Tibial nerve (tissue), 4 donors: ENCODE data around the gene MROH7. TPM values are rescaled to one million over a fixed set of nuclear protein-coding genes. Genes with fewer than 3 reads are reported as not detected.

Experiments
- DNase-seq, 2 donors: peaks; one replicate each; pipeline ENCODE4 v3.0.0-alpha.2; 2019; ENCODE audit warnings: low spot score in 2 of 2
- H3K27ac ChIP-seq, 4 donors: fragments of 200-600 bp; sonication (generic) in 3 of 4; one replicate each; pipeline ENCODE4 v1.5.1; 2017 to 2019; ENCODE audit warnings: mild to moderate bottlenecking in 1 of 4
- H3K27me3 ChIP-seq, 2 donors: fragments of 200-600 bp; sonication (generic) in 1 of 2; one replicate each; pipeline versions ENCODE4 v1.5.1 to v1.6.0; 2017 to 2019
- H3K36me3 ChIP-seq, 3 donors: fragments of 200-600 bp; sonication (generic); one replicate each; pipeline ENCODE4 v1.5.1; 2018 to 2019
- H3K4me1 ChIP-seq, 4 donors: fragments of 200-600 bp; sonication (generic) in 3 of 4; one replicate each; pipeline ENCODE4 v1.5.1; 2017 to 2019
- H3K4me3 ChIP-seq, 4 donors: fragments of 200-600 bp; sonication (generic) in 3 of 4; one replicate each; pipeline ENCODE4 v1.5.1; 2017 to 2019; ENCODE audit warnings: mild to moderate bottlenecking in 1 of 4, moderate library complexity in 1 of 4
- H3K9me3 ChIP-seq, 4 donors: fragments of 200-600 bp; sonication (generic) in 3 of 4; one replicate each; pipeline ENCODE4 v1.5.1; 2017 to 2019
- EP300 ChIP-seq, 2 donors: sonication (generic); formaldehyde crosslinking; IDR thresholded peaks; one replicate each; pipeline ENCODE4 v1.6.1; 2017; ENCODE audit warnings: antibody characterized with exemption in 2 of 2, mild to moderate bottlenecking in 1 of 2
- POLR2A ChIP-seq, 2 donors: fragments of 450-650 bp; IDR thresholded peaks; one replicate each; pipeline ENCODE4 v1.6.1; 2017; ENCODE audit warnings: antibody characterized with exemption in 2 of 2, mild to moderate bottlenecking in 2 of 2, moderate library complexity in 2 of 2
- WGBS, 2 donors: methylation state at CpG; one replicate each; pipeline ENCODE4 v1.1.5; 2018; 5-methylcytosine and 5-hydroxymethylcytosine counted together
- total RNA-seq, 4 donors: library from RNA; depleted of rRNA; stranded (reverse); fragments of >200 nt; gene quantifications; one replicate each; pipeline ENCODE4 v1.1.0, GENCODE V29; 2016
- TF ChIP-seq, protein P1 (sequence below), 5 experiments: fragments of 200-600 bp in 3 of 5; fragments of 450-650 bp in 2 of 5; sonication (generic) in 3 of 5; IDR thresholded peaks; one replicate each; pipeline ENCODE4 v1.5.1; 2016 to 2019; ENCODE audit warnings: antibody characterized with exemption in 5 of 5, mild to moderate bottlenecking in 3 of 5, moderate library complexity in 2 of 5

The MROH7 gene
- total RNA-seq, 4 donors from 2014 or later = 4.4 to 7.2 (median 5.8) TPM

DNA sequence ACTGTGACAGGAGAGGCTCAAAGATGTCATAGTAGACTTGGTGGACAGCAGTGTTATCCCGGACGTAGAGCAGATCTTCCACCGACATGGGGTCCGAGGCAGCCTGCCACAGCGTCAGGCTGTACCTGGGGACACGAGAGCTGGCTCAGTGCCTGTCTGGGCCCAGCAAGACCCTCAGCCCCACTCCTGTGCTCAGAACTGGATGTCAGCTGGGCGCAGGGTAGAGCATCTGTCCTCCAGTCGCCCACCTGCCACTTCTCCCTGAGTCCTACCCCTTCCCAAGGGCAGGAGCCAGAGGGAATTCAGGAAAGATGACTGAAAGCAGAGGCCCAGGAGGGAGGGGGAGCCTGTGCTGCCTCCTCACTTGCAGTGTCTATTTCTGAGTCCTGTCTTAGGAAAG, 30.0 kb upstream of the MROH7 start:
- Histone ChIP-seq H3K36me3 (peaks cover 0 to 17% (median 0%) of the 10 kb centered on the region in 3 donors), H3K4me1 (no peaks in the 10 kb centered on the region), H3K9me3 (no peaks in the 10 kb centered on the region), H3K4me3 (no peak overlapping the region), H3K27ac (no peak overlapping the region), H3K27me3 (no peaks in the 10 kb centered on the region)
- TF ChIP-seq EP300 (IDR thresholded peaks at IDR 0.05) (no peak), POLR2A (IDR thresholded peaks at IDR 0.05) (no peak)
- TF ChIP-seq, protein P1, sequence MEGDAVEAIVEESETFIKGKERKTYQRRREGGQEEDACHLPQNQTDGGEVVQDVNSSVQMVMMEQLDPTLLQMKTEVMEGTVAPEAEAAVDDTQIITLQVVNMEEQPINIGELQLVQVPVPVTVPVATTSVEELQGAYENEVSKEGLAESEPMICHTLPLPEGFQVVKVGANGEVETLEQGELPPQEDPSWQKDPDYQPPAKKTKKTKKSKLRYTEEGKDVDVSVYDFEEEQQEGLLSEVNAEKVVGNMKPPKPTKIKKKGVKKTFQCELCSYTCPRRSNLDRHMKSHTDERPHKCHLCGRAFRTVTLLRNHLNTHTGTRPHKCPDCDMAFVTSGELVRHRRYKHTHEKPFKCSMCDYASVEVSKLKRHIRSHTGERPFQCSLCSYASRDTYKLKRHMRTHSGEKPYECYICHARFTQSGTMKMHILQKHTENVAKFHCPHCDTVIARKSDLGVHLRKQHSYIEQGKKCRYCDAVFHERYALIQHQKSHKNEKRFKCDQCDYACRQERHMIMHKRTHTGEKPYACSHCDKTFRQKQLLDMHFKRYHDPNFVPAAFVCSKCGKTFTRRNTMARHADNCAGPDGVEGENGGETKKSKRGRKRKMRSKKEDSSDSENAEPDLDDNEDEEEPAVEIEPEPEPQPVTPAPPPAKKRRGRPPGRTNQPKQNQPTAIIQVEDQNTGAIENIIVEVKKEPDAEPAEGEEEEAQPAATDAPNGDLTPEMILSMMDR (IDR thresholded peaks at IDR 0.05) = no peak
- DNase-seq = no peak
- WGBS, 2 donors = 72 to 78% methylated on average over 8 of the region's 8 CpGs

DNA sequence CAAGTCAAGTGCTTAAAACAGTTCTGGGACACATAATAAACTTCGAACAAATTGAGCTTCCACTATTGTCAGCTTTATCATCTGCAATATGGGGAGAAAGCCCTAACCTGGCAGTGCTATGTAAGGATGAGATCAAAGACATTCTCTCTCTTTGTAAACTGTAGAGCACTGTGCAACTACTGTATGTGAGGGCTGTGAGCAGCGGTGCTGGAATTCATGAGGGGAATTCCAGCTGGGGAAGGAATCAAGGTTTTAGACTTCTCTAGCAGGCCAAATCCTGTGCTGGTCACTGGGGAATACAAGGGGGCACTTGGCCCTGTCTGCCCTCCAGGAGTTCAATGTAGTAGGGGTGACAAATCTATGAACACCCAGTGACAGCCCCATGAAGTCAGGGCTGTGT, 27.6 kb upstream of the MROH7 start:
- Histone ChIP-seq H3K4me1 (no peaks in the 10 kb centered on the region), H3K4me3 (no peak overlapping the region), H3K27me3 (no peaks in the 10 kb centered on the region), H3K9me3 (no peaks in the 10 kb centered on the region), H3K36me3 (no peaks in the 10 kb centered on the region), H3K27ac (no peak overlapping the region)
- no peak for TF ChIP-seq POLR2A (IDR thresholded peaks at IDR 0.05)
- TF ChIP-seq EP300 (IDR thresholded peaks at IDR 0.05) = no peak
- TF ChIP-seq, protein P1 (IDR thresholded peaks at IDR 0.05) = no peak
- WGBS, 2 donors = 64 to 66% methylated on average over 2 of the region's 2 CpGs
- DNase-seq = no peak

DNA sequence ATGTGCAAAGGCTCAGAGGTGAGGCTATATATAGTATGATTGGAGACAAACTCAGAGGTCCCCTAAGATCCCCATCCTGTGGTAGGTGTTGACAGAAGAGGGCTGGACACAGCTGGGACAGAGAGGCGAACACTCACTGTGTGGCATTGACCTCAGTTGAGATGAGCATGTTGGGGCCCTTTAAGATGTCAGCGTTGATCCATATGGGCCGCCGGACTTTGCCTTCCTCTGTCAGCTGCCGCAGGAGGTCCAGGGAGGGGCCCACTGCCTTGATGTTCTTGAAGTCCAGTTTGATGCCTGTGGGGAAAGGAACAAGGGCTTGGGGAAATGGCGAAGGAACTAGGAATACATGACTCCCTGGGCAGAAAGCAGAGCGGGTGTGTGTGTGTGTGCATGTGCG, 27.0 kb upstream of the MROH7 start:
- Histone ChIP-seq H3K27me3 (no peaks in the 10 kb centered on the region), H3K9me3 (no peaks in the 10 kb centered on the region), H3K36me3 (no peaks in the 10 kb centered on the region), H3K4me1 (no peaks in the 10 kb centered on the region), H3K27ac (no peak overlapping the region), H3K4me3 (no peak overlapping the region)
- no peak for DNase-seq
- 64 to 66% methylated on average over 8 of the region's 8 CpGs for WGBS, 2 donors
- no peak for TF ChIP-seq EP300 (IDR thresholded peaks at IDR 0.05)
- TF ChIP-seq, protein P1 (IDR thresholded peaks at IDR 0.05) = no peak

DNA sequence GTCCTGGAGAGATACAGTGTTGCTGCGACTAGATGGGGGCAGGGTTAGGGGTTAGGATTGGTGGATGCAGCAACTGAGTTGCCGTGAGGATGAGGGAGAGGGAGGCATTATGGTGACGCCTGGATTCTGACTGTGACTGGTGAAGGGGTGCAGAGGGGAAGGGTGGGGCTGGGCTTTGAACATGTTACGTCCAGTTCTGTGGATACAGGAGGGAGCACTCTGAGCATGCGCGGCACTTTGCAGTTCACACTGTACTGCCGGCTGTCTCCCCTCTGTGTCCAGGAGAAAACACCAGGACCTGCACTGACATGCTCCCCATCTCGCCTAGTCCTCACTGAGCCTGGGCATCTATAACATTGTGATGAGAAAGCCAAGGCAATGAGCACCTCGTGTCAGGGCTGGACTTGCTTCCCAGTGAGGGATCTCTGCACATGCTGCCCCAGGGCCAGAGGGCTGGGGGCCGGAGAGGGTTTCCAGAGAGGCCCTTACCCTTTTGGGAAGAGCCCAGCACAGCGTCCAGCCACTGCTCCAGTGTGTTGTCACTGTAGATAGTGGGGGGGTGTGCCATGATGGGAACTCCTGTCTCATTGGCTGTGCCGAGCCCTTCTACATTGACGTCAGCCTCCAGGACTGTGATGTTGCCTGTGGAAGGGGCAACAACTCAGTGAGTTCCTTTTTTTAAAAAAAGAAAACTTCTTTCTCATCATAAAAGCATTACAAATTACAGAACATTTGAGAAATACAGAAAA, 25.9 kb upstream of the MROH7 start:
- no peak overlapping the region for H3K4me3 ChIP-seq
- H3K36me3 ChIP-seq = no peaks in the 10 kb centered on the region
- no peaks in the 10 kb centered on the region for H3K4me1 ChIP-seq
- no peaks in the 10 kb centered on the region for H3K9me3 ChIP-seq
- no peak overlapping the region for H3K27ac ChIP-seq
- TF ChIP-seq, protein P1 (IDR thresholded peaks at IDR 0.05) = no peak
- TF ChIP-seq EP300 (IDR thresholded peaks at IDR 0.05) = no peak
- no peak for TF ChIP-seq POLR2A (IDR thresholded peaks at IDR 0.05)
- DNase-seq = no peak
- H3K27me3 ChIP-seq = no peaks in the 10 kb centered on the region
- WGBS, 2 donors = 53 to 56% methylated on average over 11 to 13 of the region's 13 CpGs

DNA sequence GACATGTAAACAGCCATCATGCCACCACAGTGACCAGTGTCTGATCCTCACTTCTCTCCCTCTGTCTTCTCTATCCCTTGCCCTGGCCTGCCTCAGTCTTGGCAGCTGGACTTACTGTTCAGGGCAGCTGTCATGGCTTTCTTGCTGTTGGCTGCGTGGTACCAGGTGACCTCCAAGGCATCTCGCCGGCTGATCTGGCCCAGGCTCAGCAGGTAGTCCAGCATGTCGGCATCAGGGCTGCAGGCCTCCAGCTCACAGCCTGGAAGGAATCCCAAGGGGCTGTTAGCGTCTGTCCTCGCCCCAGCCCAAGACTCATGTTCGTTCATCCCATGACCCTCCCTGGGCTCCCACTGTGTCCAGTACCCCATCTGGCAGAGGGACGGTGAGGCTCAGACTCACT, 21.8 kb upstream of the MROH7 start:
- no peak for DNase-seq
- no peaks in the 10 kb centered on the region for H3K36me3 ChIP-seq
- H3K4me1 ChIP-seq = no peaks in the 10 kb centered on the region
- WGBS, 2 donors = 52 to 56% methylated on average over 7 to 8 of the region's 8 CpGs
- no peaks in the 10 kb centered on the region for H3K27me3 ChIP-seq
- no peaks in the 10 kb centered on the region for H3K9me3 ChIP-seq
- H3K4me3 ChIP-seq = no peak overlapping the region
- TF ChIP-seq, protein P1 (IDR thresholded peaks at IDR 0.05) = no peak
- TF ChIP-seq EP300 (IDR thresholded peaks at IDR 0.05) = no peak
- TF ChIP-seq POLR2A (IDR thresholded peaks at IDR 0.05) = no peak
- no peak overlapping the region for H3K27ac ChIP-seq
